Measurements from ENCODE around the gene KDM7A. TPM values are rescaled to one million over a fixed set of nuclear protein-coding genes. Genes with fewer than 3 reads are reported as not detected.

Gene KDM7A
- total RNA-seq, 4 donors from 2014 or later = 15.0 to 26.3 (median 21.4) TPM

DNA sequence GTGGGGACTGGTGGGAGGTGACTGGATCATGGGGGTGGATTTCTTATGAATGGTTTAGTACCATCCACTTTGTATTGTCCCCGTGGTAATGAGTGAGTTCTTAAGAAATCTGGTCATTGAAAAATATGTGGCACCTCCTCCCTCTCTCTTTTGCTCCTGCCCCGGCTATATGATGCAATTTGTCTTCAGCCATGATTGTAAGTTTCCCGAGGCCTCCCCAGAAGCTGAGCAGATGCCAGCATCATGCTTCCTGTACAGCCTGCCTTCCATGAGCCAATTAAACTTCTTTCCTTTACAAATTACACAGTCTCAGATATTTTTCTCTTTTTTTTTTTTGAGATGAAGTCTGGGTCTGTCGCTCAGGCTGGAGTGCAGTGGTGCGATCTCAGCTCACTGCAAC lies 2.6 kb upstream of the KDM7A start:
- Histone ChIP-seq H3K27ac (no peak overlapping the region), H3K4me1 (peaks cover 0 to 18% (median 12%) of the 10 kb centered on the region in 3 donors), H3K9me3 (no peaks in the 10 kb centered on the region), H3K36me3 (no peaks in the 10 kb centered on the region), H3K27me3 (peaks cover 6% of the 10 kb centered on the region), H3K4me3 (no peak overlapping the region)
- 81 to 86% methylated on average over 3 to 4 of the region's 5 CpGs for WGBS, 2 donors (ENCODE audit: low coverage in 1 of 2)
- no peak for ATAC-seq
- no peak for TF ChIP-seq CTCF (IDR thresholded peaks at IDR 0.05)
- no peak for TF ChIP-seq POLR2AphosphoS5 (IDR thresholded peaks at IDR 0.05)
- no peak for TF ChIP-seq POLR2A (IDR thresholded peaks at IDR 0.05)
- no peak for TF ChIP-seq EP300 (IDR thresholded peaks at IDR 0.05)

GRCh38 chr7:140176122-140176701 lies 571 bp downstream of the KDM7A start:
- peak overlapping the region; percentile 91 to 98 (median 96) for H3K27ac ChIP-seq
- ATAC-seq = no peak
- H3K4me1 ChIP-seq = peaks cover 0 to 31% (median 12%) of the 10 kb centered on the region in 3 donors
- no CpG with 5 or more reads among the region's 95 CpGs for WGBS, 2 donors (ENCODE audit: low coverage in 1 of 2)
- no peak for TF ChIP-seq EP300 (IDR thresholded peaks at IDR 0.05)
- TF ChIP-seq CTCF (IDR thresholded peaks at IDR 0.05) = no peak
- TF ChIP-seq POLR2AphosphoS5 (IDR thresholded peaks at IDR 0.05) = no peak
- TF ChIP-seq POLR2A (IDR thresholded peaks at IDR 0.05) = no peak
- no peaks in the 10 kb centered on the region for H3K36me3 ChIP-seq
- H3K9me3 ChIP-seq = no peaks in the 10 kb centered on the region
- peak overlapping the region; percentile 61 to 92 for H3K4me3 ChIP-seq
- no peaks in the 10 kb centered on the region for H3K27me3 ChIP-seq

- Histone ChIP-seq H3K4me3 (peak overlapping the region; percentile 61 to 92), H3K4me1 (peaks cover 0 to 38% (median 12%) of the 10 kb centered on the region in 3 donors), H3K27me3 (no peaks in the 10 kb centered on the region), H3K36me3 (no peaks in the 10 kb centered on the region), H3K27ac (peak overlapping the region; percentile 91 to 98 (median 96)), H3K9me3 (no peaks in the 10 kb centered on the region)
- ATAC-seq = peak; percentile 76
- 0% methylated on average over 7 of the region's 72 CpGs; no CpG with 5 or more reads in 1 of the 2 donors for WGBS, 2 donors (ENCODE audit: low coverage in 1 of 2)
- no peak for TF ChIP-seq EP300 (IDR thresholded peaks at IDR 0.05)
- TF ChIP-seq CTCF (IDR thresholded peaks at IDR 0.05) = peak; percentile 83 to 90 (median 84)
- TF ChIP-seq POLR2A (IDR thresholded peaks at IDR 0.05) = peak; percentile 98
- peak; percentile 91 for TF ChIP-seq POLR2AphosphoS5 (IDR thresholded peaks at IDR 0.05)
Observed at GRCh38 chr7:140175221-140176121, 1.3 kb downstream of the KDM7A start.

- Histone ChIP-seq H3K4me1 (peaks cover 0 to 50% (median 15%) of the 10 kb centered on the region in 3 donors), H3K36me3 (no peaks in the 10 kb centered on the region), H3K27ac (peak overlapping the region in 2 of 4 donors; percentile 98), H3K4me3 (no peak overlapping the region), H3K27me3 (no peaks in the 10 kb centered on the region), H3K9me3 (no peaks in the 10 kb centered on the region)
- ATAC-seq = no peak
- TF ChIP-seq CTCF (IDR thresholded peaks at IDR 0.05) (no peak), POLR2A (IDR thresholded peaks at IDR 0.05) (no peak), EP300 (IDR thresholded peaks at IDR 0.05) (no peak), POLR2AphosphoS5 (IDR thresholded peaks at IDR 0.05) (no peak)
- 79 to 90% methylated on average over 2 of the region's 2 CpGs for WGBS, 2 donors (ENCODE audit: low coverage in 1 of 2)
Observed at GRCh38 chr7:140174217-140174616, 2.6 kb downstream of the KDM7A start.
